ENCODE data around the gene PKD1. TPM values are rescaled to one million over a fixed set of nuclear protein-coding genes. Genes with fewer than 3 reads are reported as not detected.
"Not testable (repeated sequence)": the region's sequence is repeated elsewhere in the genome, so short reads cannot be mapped to it uniquely, and the experiment has no call there.

PKD1 gene
- 10 to 100 TPM; 56.7 to 59.4 TPM for total RNA-seq

- H3K27me3 Mint-ChIP-seq; intact Hi-C loops (cut with micrococcal nuclease); H3K36me3 Mint-ChIP-seq; H3K4me1 Mint-ChIP-seq (ENCODE audit: low read depth); H3K9me3 Mint-ChIP-seq: not testable (repeated sequence)
- DNase-seq: peak; percentile 98
- peak within 1 kb of the TSS; percentile 88 for H3K4me3 Mint-ChIP-seq
- H3K27ac Mint-ChIP-seq: peak within 1 kb of the TSS; percentile 90
- POLR2A ChIA-PET: interaction anchor here (0.7 to 1.1 kb wide), 2 partner anchors 20 to 171 kb away, joined by 3 read pairs; partner anchors contain the start of genes RPS2 and TRAF7
- CTCF ChIA-PET: interaction anchor here (1.1 to 1.2 kb wide), 3 partner anchors 10 to 113 kb away, joined by 4 to 5 read pairs (median 4); no protein-coding TSS in a partner anchor
Measured at GRCh38 chr16:2135770-2136490, at the start of gene PKD1. PKD1 (minus strand) TSS chr16:2135898; CDS start chr16:2135689, 209 bp downstream.

GRCh38 chr16:2184962-2185361 lies 49.3 kb upstream of the PKD1 start:
- H3K4me1 Mint-ChIP-seq (ENCODE audit: low read depth): no peaks in the 10 kb centered on the region
- intact Hi-C loops (cut with micrococcal nuclease): no loop called here
- ChIA-PET POLR2A (no interaction called here), CTCF (no interaction called here)
- no peaks in the 10 kb centered on the region for H3K27me3 Mint-ChIP-seq
- H3K4me3 Mint-ChIP-seq: no peak overlapping the region
- no peaks in the 10 kb centered on the region for H3K9me3 Mint-ChIP-seq
- DNase-seq: no peak
- H3K36me3 Mint-ChIP-seq: no peaks in the 10 kb centered on the region
- H3K27ac Mint-ChIP-seq: no peak overlapping the region

GRCh38 chr16:2184346-2184745 lies 48.6 kb upstream of the PKD1 start:
- Mint-ChIP-seq H3K27me3 (no peaks in the 10 kb centered on the region), H3K27ac (no peak overlapping the region), H3K4me1 (ENCODE audit: low read depth) (no peaks in the 10 kb centered on the region), H3K4me3 (no peak overlapping the region), H3K9me3 (no peaks in the 10 kb centered on the region), H3K36me3 (no peaks in the 10 kb centered on the region)
- ChIA-PET POLR2A (no interaction called here), CTCF (no interaction called here)
- intact Hi-C loops (cut with micrococcal nuclease): no loop called here
- no peak for DNase-seq

GRCh38 chr16:2183671-2184070 lies 48.0 kb upstream of the PKD1 start:
- H3K27me3 Mint-ChIP-seq: no peaks in the 10 kb centered on the region
- H3K27ac Mint-ChIP-seq: no peak overlapping the region
- intact Hi-C loops (cut with micrococcal nuclease): no loop called here
- H3K4me1 Mint-ChIP-seq (ENCODE audit: low read depth): no peaks in the 10 kb centered on the region
- ChIA-PET CTCF (no interaction called here), POLR2A (no interaction called here)
- DNase-seq: no peak
- no peaks in the 10 kb centered on the region for H3K9me3 Mint-ChIP-seq
- H3K36me3 Mint-ChIP-seq: no peaks in the 10 kb centered on the region
- no peak overlapping the region for H3K4me3 Mint-ChIP-seq

- ChIA-PET CTCF (no interaction called here), POLR2A (no interaction called here)
- Mint-ChIP-seq H3K27ac (no peak overlapping the region), H3K36me3 (peaks cover 3% of the 10 kb centered on the region), H3K27me3 (no peaks in the 10 kb centered on the region), H3K4me1 (ENCODE audit: low read depth) (no peaks in the 10 kb centered on the region), H3K4me3 (no peak overlapping the region), H3K9me3 (no peaks in the 10 kb centered on the region)
- intact Hi-C loops (cut with micrococcal nuclease): no loop called here
- DNase-seq: no peak
Measured at GRCh38 chr16:2181952-2182351, 46.3 kb upstream of the PKD1 start.

GRCh38 chr16:2180962-2181923 lies 45.5 kb upstream of the PKD1 start:
- Mint-ChIP-seq H3K9me3 (no peaks in the 10 kb centered on the region), H3K27me3 (no peaks in the 10 kb centered on the region), H3K27ac (no peak overlapping the region), H3K36me3 (peaks cover 4% of the 10 kb centered on the region), H3K4me1 (ENCODE audit: low read depth) (no peaks in the 10 kb centered on the region), H3K4me3 (no peak overlapping the region)
- ChIA-PET POLR2A (no interaction called here), CTCF (no interaction called here)
- intact Hi-C loops (cut with micrococcal nuclease): no loop called here
- DNase-seq: no peak

GRCh38 chr16:2180461-2180860 lies 44.8 kb upstream of the PKD1 start:
- H3K4me1 Mint-ChIP-seq (ENCODE audit: low read depth): no peaks in the 10 kb centered on the region
- DNase-seq: no peak
- ChIA-PET CTCF (no interaction called here), POLR2A (no interaction called here)
- H3K36me3 Mint-ChIP-seq: peaks cover 9% of the 10 kb centered on the region
- no peaks in the 10 kb centered on the region for H3K27me3 Mint-ChIP-seq
- no peak overlapping the region for H3K4me3 Mint-ChIP-seq
- no peaks in the 10 kb centered on the region for H3K9me3 Mint-ChIP-seq
- intact Hi-C loops (cut with micrococcal nuclease): no loop called here
- no peak overlapping the region for H3K27ac Mint-ChIP-seq

- H3K27me3 Mint-ChIP-seq: no peaks in the 10 kb centered on the region
- H3K9me3 Mint-ChIP-seq: no peaks in the 10 kb centered on the region
- DNase-seq: no peak
- peaks cover 9% of the 10 kb centered on the region for H3K36me3 Mint-ChIP-seq
- ChIA-PET POLR2A (no interaction called here), CTCF (no interaction called here)
- intact Hi-C loops (cut with micrococcal nuclease): no loop called here
- no peaks in the 10 kb centered on the region for H3K4me1 Mint-ChIP-seq (ENCODE audit: low read depth)
- H3K4me3 Mint-ChIP-seq: no peak overlapping the region
- no peak overlapping the region for H3K27ac Mint-ChIP-seq
Measured at GRCh38 chr16:2179576-2179975, 43.9 kb upstream of the PKD1 start.

GRCh38 chr16:2179107-2179501 lies 43.4 kb upstream of the PKD1 start:
- Mint-ChIP-seq H3K27ac (no peak overlapping the region), H3K4me1 (ENCODE audit: low read depth) (no peaks in the 10 kb centered on the region)
- intact Hi-C loops (cut with micrococcal nuclease): no loop called here

GRCh38 chr16:2178321-2179106 lies 42.8 kb upstream of the PKD1 start:
- intact Hi-C loops (cut with micrococcal nuclease): no loop called here
- ChIA-PET CTCF (no interaction called here), POLR2A (no interaction called here)
- H3K27ac Mint-ChIP-seq: no peak overlapping the region
- no peak overlapping the region for H3K4me3 Mint-ChIP-seq
- no peaks in the 10 kb centered on the region for H3K4me1 Mint-ChIP-seq (ENCODE audit: low read depth)
- peaks cover 14% of the 10 kb centered on the region for H3K36me3 Mint-ChIP-seq
- no peaks in the 10 kb centered on the region for H3K9me3 Mint-ChIP-seq
- H3K27me3 Mint-ChIP-seq: no peaks in the 10 kb centered on the region
- peak; percentile 52 for DNase-seq

More at GRCh38 chr16:2179107-2179501, 43.4 kb upstream of the PKD1 start:
- POLR2A ChIA-PET: no interaction called here
- CTCF ChIA-PET: no interaction called here
- Mint-ChIP-seq H3K9me3 (no peaks in the 10 kb centered on the region), H3K36me3 (peaks cover 10% of the 10 kb centered on the region), H3K27me3 (no peaks in the 10 kb centered on the region), H3K4me3 (no peak overlapping the region)
- DNase-seq: no peak

GRCh38 chr16:2177561-2177960 lies 41.9 kb upstream of the PKD1 start:
- H3K4me1 Mint-ChIP-seq (ENCODE audit: low read depth): no peaks in the 10 kb centered on the region
- peaks cover 15% of the 10 kb centered on the region for H3K36me3 Mint-ChIP-seq
- ChIA-PET POLR2A (no interaction called here), CTCF (no interaction called here)
- no peak overlapping the region for H3K27ac Mint-ChIP-seq
- intact Hi-C loops (cut with micrococcal nuclease): no loop called here
- DNase-seq: no peak
- no peaks in the 10 kb centered on the region for H3K27me3 Mint-ChIP-seq
- H3K4me3 Mint-ChIP-seq: no peak overlapping the region
- H3K9me3 Mint-ChIP-seq: no peaks in the 10 kb centered on the region

GRCh38 chr16:2177101-2177500 lies 41.4 kb upstream of the PKD1 start:
- H3K4me3 Mint-ChIP-seq: no peak overlapping the region
- ChIA-PET POLR2A (no interaction called here), CTCF (no interaction called here)
- no peak for DNase-seq
- H3K4me1 Mint-ChIP-seq (ENCODE audit: low read depth): no peaks in the 10 kb centered on the region
- no peaks in the 10 kb centered on the region for H3K27me3 Mint-ChIP-seq
- intact Hi-C loops (cut with micrococcal nuclease): no loop called here
- H3K9me3 Mint-ChIP-seq: no peaks in the 10 kb centered on the region
- H3K36me3 Mint-ChIP-seq: peaks cover 15% of the 10 kb centered on the region
- H3K27ac Mint-ChIP-seq: no peak overlapping the region

All from activated CD4-positive, alpha-beta memory T cell treated with anti-CD3 and anti-CD28 coated beads for 36 hours (primary cell).